HPDE6-E6E7 (cell line): ENCODE results near the gene IGLL1.
A peak's percentile ranks its signal among the peaks of the same experiment; 100 is the strongest.
"Not testable (repeated sequence)": the region's sequence is repeated elsewhere in the genome, so short reads cannot be mapped to it uniquely, and the experiment has no call there.

ENCODE experiments used
- DNase-seq: peaks from one replicate; pipeline ENCODE4 v3.0.0; 2011; ENCODE audit warnings: missing footprints; ENCODE audit errors: extremely low spot score

IGLL1 gene

DNA sequence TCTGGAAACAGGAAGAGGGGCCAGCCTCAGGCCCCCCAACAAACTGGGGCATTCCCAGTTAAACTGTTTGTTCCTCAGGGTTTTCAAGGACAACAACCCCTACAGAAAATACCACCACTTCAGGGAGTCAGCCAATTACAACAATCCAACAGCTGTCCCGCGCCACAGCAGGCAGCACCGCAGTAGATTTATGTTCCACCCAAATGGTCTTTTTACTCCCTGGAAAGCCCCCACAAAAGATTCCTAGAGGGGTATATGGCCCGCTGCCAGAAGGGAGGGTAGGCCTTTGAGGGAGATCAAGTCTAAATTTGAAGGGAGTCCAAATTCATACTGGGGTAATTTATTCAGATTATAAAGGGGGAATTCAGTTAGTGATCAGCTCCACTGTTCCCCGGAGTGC lies 39.3 kb downstream of the IGLL1 start:
- DNase-seq, result not testable (repeated sequence)

DNA sequence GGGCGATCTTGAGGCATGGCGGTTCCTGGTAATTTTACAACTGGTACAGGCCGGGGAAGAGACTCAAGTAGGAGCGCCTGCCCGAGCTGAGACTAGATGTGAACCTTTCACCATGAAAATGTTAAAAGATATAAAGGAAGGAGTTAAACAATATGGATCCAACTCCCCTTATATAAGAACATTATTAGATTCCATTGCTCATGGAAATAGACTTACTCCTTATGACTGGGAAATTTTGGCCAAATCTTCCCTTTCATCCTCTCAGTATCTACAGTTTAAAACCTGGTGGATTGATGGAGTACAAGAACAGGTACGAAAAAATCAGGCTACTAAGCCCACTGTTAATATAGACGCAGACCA lies 40.3 kb downstream of the IGLL1 start:
- DNase-seq, result not testable (repeated sequence)

- DNase-seq, result peak; percentile 39
These were observed 40.8 kb downstream of the IGLL1 start for GRCh38 chr22:23539135-23539838.

DNA sequence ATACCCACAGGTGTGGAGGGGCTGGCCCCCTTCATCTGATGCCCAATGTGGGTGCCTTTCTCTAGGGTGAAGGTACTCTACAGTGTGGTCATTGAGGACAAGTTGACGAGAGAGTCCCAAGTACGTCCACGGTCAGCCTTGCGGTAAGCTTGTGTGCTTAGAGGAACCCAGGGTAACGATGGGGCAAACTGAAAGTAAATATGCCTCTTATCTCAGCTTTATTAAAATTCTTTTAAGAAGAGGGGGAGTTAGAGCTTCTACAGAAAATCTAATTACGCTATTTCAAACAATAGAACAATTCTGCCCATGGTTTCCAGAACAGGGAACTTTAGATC lies 41.4 kb downstream of the IGLL1 start:
- DNase-seq, result not testable (repeated sequence)

GRCh38 chr22:23537830-23538695 lies 42.0 kb downstream of the IGLL1 start:
- not testable (repeated sequence) for DNase-seq

DNA sequence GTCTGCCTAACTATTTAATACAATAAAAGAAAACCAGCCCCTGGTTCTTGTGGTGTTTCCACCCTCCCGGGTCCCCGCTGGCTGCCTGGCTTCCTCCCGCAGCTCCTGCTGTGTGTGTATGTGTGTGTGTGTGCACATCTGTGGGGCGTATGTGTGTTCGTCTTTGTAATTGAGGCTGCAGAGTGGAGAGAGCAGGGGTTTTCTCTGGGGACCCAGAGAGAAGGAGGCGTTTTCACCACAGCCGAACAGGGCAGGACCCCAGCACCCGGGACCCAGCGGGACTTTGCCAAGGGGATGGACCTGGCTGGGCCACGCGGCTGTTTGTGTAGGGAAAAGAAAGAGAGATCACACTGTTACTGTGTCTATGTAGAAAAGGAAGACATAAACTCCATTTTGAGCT lies 42.7 kb downstream of the IGLL1 start:
- DNase-seq, result no peak

- no peak for DNase-seq
These were observed 43.2 kb downstream of the IGLL1 start for GRCh38 chr22:23536821-23537345.

DNA sequence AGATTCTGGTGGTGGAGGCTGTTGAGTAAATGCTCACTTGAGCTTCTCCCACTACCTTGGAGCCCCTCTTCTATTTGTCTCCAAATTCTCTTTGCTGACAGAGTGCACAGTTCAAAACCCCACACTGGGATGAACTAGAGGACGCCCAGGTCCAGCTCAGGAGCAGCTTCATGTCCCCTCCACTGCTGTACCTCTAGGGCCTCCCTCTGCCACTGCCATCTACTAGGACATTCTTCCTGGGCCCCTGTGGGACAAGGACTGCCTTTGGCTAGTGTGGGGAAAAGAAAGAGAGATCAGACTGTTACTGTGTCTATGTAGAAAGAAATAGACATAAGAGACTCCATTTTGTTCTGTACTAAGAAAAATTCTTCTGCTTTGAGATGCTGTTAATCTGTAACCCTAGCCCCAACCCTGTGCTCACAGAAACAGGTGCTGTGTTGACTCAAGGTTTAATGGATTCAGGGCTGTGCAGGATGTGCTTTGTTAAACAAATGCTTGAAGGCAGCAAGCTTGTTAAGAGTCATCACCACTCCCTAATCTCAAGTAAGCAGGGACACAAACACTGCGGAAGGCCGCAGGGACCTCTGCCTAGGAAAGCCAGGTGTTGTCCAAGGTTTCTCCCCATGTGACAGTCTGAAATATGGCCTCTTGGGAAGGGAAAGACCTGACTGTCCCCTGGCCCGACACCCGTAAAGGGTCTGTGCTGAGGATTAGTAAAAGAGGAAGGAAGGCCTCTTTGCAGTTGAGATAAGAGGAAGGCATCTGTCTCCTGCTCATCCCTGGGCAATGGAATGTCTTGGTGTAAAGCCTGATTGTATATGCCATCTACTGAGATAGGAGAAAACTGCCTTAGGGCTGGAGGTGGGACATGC lies 44.1 kb downstream of the IGLL1 start:
- not testable (repeated sequence) for DNase-seq

GRCh38 chr22:23534851-23535717 lies 45.0 kb downstream of the IGLL1 start:
- no peak for DNase-seq

DNA sequence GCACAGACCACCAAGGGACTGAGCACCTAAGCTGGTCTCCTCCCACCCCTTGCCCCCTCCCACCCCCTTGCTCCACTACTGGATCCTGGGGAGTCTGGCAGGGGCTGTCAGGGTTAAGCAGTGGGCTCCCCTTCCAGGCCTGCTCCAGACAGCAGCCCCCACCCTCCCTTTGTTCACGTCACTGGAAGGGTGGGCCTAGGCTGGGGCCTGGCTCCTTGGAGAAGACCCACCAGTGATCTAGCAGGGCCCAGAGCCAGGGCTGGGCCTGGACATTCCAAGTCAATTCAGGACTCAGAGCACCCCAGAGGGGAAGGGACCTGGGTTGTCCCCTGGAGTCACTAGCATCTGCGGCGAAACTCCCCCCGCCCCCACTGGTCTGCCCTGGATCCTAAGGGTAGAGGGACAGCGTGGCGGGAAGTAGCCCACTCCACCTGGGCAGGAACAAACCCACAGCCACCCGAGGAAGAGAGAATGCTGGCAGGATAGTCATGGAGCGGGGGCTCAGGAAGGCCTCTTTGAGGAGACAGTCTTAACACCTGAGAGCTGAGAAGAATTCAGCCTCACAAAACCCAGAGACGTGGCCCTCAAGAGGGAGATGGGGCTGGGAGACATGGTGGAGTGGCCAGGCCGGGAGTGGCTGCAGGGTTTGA lies 45.8 kb downstream of the IGLL1 start:
- no peak for DNase-seq

DNA sequence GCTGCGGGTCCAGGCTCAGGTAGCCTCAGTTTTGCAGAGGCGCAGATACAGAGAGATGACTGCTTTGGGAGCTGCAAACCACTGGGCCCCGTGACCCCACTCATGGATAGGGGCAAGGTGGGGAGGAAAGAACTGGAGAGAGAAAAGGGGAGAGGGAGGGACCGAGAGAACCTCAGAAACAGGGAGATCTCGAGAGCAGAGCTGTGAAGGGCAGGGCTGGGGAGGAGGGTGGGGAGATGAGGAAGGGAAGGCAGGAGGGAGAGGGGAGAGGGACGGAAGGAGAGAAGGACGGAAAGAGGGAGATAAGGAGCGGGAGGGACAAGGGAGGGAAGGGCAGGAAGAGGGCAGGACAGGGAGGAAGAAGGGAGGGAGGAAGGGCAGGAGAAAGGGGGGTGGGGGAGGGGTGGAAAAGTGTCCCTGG lies 46.3 kb downstream of the IGLL1 start:
- DNase-seq, result no peak

GRCh38 chr22:23533328-23533762 lies 46.7 kb downstream of the IGLL1 start:
- DNase-seq, result peak; percentile 29

DNA sequence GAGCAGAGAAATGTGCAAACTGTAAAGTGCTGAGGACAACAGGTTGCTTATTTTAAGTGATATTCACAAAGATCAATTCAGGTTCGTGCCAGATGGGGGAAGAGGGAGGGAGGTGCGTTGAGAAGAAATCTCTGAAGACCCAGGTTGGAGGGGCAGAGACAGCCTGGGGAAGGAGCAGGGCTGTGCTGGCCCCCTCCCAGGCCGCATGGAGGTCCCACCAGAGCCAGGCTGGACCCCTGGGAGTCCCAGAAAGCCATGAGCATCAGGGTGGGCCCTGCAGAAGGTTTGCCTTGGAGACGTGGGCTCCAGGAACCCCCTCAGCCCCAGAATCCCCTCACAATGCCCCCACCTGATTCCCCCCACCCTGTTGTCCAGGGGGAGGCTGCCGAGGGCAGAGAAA lies 47.4 kb downstream of the IGLL1 start:
- no peak for DNase-seq

GRCh38 chr22:23531966-23532705 lies 48.0 kb downstream of the IGLL1 start:
- DNase-seq, result no peak

GRCh38 chr22:23531283-23531956 lies 48.7 kb downstream of the IGLL1 start:
- DNase-seq, result no peak

GRCh38 chr22:23530766-23531282 lies 49.3 kb downstream of the IGLL1 start:
- DNase-seq, result no peak

GRCh38 chr22:23530106-23530505 lies 50.0 kb downstream of the IGLL1 start:
- DNase-seq, result no peak

DNA sequence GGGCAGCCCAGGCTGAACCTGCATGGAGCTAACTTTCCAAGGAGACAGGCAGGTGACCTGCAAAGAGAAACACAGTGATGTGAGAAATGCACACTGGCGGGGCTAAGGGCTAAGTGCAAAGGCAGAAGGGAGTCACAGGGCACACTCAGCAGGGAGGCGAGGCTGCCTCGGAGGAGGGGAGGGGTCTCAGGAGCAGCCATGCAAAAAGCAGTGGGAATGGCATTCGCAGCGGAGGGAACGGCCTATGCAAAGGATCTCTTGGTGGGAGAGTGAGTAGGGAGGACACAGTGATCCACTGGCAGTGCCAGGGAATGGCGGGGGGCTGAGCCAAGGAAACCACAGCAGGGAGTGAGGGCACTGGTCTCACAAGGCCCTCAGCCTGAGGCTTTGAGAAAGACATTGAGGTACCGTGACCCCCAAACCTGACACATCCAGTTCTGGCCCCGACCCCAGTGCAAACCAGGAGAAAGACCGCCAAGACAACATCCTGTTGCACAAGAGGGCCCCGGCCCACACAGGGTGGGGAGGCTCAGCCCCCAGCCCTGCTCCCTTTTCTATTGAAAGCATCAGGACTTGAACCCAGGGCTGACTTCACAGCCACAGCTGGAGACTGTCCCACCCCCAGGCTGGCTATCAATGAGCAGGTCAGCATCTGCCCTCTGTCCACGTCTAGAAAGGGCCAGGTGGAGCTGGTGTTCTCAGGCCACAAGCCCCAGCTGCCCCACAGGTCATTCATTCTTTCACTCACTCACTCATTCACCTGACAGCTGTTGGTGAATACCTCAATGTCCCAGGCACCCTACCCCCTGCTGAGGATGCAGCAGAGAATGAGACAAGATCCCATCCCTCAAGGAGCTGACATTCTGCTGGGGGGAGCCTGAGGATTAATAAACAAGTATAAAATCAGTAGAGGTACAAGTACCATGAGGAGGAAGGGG lies 50.7 kb downstream of the IGLL1 start:
- no peak for DNase-seq
